ENCODE results near the gene NCDN.

The NCDN gene

GRCh38 chr1:35557611-35558373 lies at the start of gene NCDN:
Gene NCDN, plus strand, starts transcription at chr1:35557799. Its CDS starts 392 bp downstream, at chr1:35558191.
- intact Hi-C loops (cut with DNase I): loop anchor here (2.0 to 5.0 kb wide), 2 partner anchors 85 to 365 kb away; partner anchors contain the start of genes PSMB2 and SFPQ

GRCh38 chr1:35507947-35508346 lies 49.7 kb upstream of the NCDN start:
- intact Hi-C loops (cut with DNase I): no loop called here
- DNase-seq: no peak

More at GRCh38 chr1:35557611-35558373, at the start of gene NCDN:
- DNase-seq: peak; percentile 94 to 99 (median 96)

DNA sequence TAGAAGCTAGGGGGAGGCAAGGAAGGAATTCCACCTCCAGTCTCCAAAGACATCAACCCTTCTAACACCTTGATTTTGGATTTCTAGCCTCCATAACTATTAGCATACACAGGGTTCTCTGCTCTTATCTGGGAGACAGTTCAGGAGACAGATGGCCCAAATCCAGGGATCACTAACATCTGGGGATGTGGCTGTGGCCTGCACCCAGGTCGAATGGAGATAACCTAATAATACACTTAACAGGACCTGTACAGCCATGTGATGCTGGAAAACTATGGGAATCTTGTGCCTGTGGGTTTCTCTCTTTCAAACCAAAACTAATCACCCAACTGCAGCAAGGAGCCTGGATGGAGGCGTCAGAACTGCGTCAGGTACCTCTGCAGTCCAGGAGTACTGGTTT lies 48.0 kb upstream of the NCDN start:
- intact Hi-C loops (cut with DNase I): no loop called here

DNA sequence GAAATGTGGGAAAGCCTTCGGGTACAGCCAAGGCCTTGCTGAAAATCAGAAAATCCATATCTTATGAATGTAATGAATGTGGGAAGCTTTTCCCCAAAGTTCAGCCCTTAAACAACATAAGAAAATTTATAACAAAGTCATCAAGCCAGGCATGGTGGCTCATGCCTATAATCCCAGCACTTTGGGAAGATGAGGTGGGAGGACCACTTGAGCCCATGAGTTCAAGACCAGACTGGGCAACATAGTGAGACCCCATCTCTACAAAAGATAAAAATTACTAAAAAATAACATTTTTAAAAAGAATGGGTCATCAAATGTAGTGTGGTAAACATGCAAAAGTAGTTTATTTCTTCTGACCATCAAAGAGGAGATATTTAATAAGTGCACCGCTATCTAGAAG lies 46.3 kb upstream of the NCDN start:
- no peak for DNase-seq
- intact Hi-C loops (cut with DNase I): no loop called here

More for the DNA sequence above, 48.0 kb upstream of the NCDN start:
- DNase-seq: no peak

DNA sequence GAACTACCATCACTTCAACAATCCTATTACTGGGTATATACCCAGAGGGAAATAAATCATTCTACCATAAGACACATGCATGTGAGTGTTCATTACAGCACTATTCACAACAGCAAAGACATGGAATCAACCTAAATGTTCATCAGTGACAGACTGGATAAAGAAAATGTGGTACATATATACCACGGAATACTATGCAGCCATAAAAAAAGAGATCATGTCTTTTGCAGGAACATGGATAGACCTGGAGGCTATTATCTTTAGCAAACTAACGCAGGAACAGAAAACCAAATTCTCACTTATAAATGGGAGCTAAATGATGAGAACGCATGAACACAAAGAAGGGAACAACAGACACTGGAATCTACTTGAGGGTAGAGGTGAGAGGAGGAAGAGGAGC lies 39.4 kb upstream of the NCDN start:
- DNase-seq: no peak
- intact Hi-C loops (cut with DNase I): no loop called here

DNA sequence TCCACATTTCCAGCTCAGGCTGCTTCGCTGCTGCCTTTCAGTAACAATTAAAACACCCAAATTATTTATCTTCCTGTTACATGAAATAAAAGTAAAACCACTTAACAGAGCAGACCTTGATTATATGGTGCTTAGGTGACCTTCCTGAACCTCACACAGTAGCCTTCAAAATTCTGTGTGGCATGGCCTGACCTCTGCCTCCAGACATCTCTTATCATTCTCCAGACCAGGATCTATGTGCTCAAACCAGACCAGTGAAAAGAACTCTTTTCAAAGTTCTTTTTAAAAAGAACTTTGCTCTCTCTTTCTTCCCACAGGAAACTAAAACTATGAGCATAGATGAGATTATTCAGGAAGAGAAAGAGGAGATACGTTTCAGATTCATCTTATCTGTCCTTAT lies 38.2 kb upstream of the NCDN start:
- DNase-seq: no peak
- intact Hi-C loops (cut with DNase I): no loop called here

- no peak for DNase-seq
- intact Hi-C loops (cut with DNase I): no loop called here
These were observed 33.5 kb upstream of the NCDN start for GRCh38 chr1:35524106-35524505.

- DNase-seq: no peak
- intact Hi-C loops (cut with DNase I): no loop called here
These were observed 27.4 kb upstream of the NCDN start for GRCh38 chr1:35530168-35530567.

- intact Hi-C loops (cut with DNase I): no loop called here
- DNase-seq: peak in 1 of 10 donors; percentile 42
These were observed 26.7 kb upstream of the NCDN start for GRCh38 chr1:35530946-35531345.

DNA sequence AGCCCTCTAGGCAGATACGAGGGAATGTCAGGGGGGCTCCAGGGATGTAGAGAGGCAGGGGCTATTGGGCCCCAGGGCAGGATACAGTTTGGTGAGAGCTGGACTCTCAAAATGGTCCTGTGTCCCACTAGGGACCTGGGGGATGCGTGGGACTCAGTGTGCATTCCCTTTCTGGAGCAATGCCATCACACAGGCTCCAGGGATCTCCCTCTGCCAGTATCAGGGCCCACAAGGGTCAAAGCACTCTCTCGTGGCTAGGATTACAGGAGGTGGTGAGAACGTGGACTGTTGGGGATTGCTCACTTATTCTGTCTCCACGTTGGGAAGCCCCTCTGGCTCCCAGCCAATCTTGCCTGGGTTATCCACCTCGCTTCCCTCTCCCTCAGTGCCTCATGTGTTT lies 26.2 kb upstream of the NCDN start:
- no peak for DNase-seq
- intact Hi-C loops (cut with DNase I): no loop called here

- intact Hi-C loops (cut with DNase I): no loop called here
- DNase-seq: peak in 4 of 10 donors; percentile 38 to 88 (median 52)
These were observed 24.9 kb upstream of the NCDN start for GRCh38 chr1:35532497-35533223.

GRCh38 chr1:35533586-35533985 lies 24.0 kb upstream of the NCDN start:
- intact Hi-C loops (cut with DNase I): no loop called here

DNA sequence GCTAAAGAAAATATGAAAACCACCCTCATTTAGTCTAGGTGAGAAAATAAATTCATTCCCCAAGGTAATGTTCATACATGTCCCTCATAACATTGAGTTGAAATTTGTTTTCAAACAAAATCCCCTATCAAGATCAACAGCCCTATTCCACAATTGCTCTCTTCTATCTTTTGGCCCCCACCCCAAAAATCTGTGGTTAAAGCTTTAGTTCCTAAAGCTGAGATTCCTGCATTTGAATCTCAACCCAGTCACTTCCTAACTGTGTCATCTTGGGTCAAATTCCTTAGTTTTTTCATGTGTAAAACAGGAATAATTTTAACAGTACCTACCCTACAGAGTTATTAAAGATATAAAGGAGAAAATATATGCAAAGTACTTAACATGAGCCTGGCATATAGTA lies 22.4 kb upstream of the NCDN start:
- no peak for DNase-seq
- intact Hi-C loops (cut with DNase I): no loop called here

More at GRCh38 chr1:35533586-35533985, 24.0 kb upstream of the NCDN start:
- DNase-seq: no peak

GRCh38 chr1:35536556-35537162 lies 20.9 kb upstream of the NCDN start:
- intact Hi-C loops (cut with DNase I): no loop called here
- no peak for DNase-seq

GRCh38 chr1:35537806-35538205 lies 19.8 kb upstream of the NCDN start:
- intact Hi-C loops (cut with DNase I): no loop called here
- DNase-seq: no peak

DNA sequence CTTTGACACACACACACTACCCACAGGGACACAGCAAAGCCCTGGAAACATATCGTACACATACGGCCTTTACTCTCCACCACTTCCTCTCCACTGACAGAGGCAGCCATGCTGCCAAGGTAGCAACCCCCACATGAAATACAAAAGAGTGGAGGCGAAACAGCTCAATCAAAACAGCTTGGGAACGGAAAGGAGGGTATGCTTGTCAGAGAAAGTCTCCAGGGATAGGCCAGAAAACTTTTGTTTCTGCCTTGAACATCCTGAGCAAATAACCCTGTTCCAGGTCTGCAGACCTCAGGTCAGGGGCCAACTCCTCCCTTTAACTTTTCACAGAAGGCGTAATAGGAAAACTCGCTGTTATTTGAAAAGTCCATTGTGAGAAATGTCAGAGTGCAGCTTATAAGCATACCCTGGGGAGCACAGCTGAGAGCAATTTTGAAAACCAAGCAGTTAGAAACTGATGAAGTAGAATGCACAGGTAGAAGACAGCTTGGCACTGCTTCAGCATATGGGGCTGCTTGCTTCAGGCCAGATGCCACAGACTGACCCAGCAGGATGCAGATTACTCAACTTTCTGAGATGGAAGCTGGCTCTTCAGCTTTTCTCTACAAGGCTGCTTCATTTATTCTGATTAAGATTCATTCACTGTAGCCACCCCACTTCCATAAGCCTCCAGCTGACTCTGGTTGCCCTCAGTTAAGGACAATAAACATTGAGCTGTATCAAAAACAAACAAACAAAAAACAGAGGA lies 18.4 kb upstream of the NCDN start:
- peak in 1 of 10 donors; percentile 47 for DNase-seq
- intact Hi-C loops (cut with DNase I): no loop called here

DNA sequence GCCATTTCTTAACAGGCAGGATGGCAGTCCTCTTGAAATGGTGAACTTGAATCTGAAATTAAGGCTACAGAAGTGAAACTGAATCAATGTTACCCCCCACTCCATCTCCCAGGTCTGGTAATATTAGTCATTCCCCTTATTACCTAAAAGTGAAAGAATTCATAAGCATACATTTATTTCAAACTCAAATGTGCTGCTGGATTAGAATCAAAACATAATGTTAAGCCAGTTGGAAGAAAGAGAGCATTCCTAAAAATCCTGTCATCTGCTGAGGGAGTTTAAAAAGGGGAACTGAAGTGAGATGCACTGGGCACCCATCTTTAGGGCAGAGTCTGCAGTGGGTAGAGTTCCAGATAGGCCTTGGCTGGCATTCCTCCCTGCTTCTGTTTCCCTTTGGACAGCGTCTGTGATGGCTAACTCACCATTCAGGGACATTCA lies 17.8 kb upstream of the NCDN start:
- intact Hi-C loops (cut with DNase I): no loop called here
- peak in 1 of 10 donors; percentile 62 for DNase-seq

DNA sequence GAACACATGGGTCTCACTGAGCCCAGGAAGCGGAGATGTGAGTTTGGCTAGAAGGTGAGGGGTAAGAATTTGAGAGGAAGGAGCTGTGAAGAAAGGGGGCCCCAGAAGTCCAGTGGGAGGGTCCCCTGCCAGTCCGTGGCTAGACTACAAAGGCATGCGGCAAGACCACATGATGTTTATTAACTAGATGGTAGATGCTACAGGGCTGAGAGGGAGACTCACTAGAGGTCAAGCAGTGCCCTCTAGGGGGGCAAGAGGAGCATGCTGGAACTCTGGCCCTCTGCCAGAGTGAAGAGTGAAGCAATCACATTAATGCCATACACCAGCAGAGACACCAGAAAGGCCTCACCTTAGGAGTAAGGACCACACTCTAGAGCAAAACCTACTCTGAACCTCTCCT lies 12.6 kb upstream of the NCDN start:
- intact Hi-C loops (cut with DNase I): no loop called here

GRCh38 chr1:35546614-35547013 lies 11.0 kb upstream of the NCDN start:
- intact Hi-C loops (cut with DNase I): no loop called here

More for the DNA sequence above, 12.6 kb upstream of the NCDN start:
- peak in 4 of 10 donors; percentile 50 to 91 (median 66) for DNase-seq

DNA sequence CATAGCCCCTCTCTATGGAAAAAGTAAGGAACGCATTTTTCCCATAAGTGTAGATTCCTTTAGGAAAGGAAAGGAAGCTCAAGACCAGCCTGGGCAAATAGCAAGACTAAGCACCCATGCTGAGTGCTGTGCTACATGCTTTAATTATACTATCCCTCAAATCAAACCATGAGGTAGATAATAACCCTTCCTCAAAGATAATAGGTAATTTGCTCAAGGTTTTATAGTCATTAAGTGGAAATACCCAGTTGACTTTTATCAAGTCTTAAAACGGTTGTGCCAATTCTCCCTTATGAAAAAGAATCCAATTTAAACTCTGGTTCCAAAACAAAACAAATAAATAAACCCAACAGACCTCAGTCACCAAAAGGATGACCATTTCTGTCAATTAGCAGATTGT lies 3.7 kb upstream of the NCDN start:
- intact Hi-C loops (cut with DNase I): no loop called here

More at GRCh38 chr1:35546614-35547013, 11.0 kb upstream of the NCDN start:
- no peak for DNase-seq

More for the DNA sequence above, 3.7 kb upstream of the NCDN start:
- DNase-seq: no peak

Data from posterior cingulate gyrus (tissue), 11 donors.